Activated naive CD4-positive, alpha-beta T cell treated with anti-CD3 and anti-CD28 coated beads, Interleukin-2, amount 10 ng/mL, durations not matched to agents 7 days and 5 days (primary cell): ENCODE data around the gene EEF1A2.

Experiments used
- CTCF ChIA-PET: fragments of 350-600 bp; sonication (Branson Sonifier 250); formaldehyde crosslinking; loops from one replicate; lab custom pipeline; 2021; ENCODE audit warnings: antibody characterized with exemption; lab: Charles Lee
- DNase-seq: peaks from one replicate; pipeline ENCODE4 v3.0.0-alpha.2; 2020
- H3K27ac Mint-ChIP-seq: one replicate; pipeline ENCODE4 v1.8.0; 2021; ENCODE audit warnings: mild to moderate bottlenecking, moderate library complexity, mixed read lengths
- H3K27me3 Mint-ChIP-seq: one replicate; pipeline ENCODE4 v1.8.0; 2021; ENCODE audit warnings: mild to moderate bottlenecking, mixed read lengths
- H3K36me3 Mint-ChIP-seq: one replicate; pipeline ENCODE4 v1.8.0; 2021; ENCODE audit warnings: mixed read lengths
- H3K4me1 Mint-ChIP-seq: one replicate; pipeline ENCODE4 v1.8.0; 2021; ENCODE audit warnings: mixed read lengths
- H3K4me3 Mint-ChIP-seq: one replicate; pipeline ENCODE4 v1.8.0; 2021; ENCODE audit warnings: mild to moderate bottlenecking, moderate library complexity, mixed read lengths
- H3K9me3 Mint-ChIP-seq: one replicate; pipeline ENCODE4 v1.8.0; 2021; ENCODE audit warnings: mixed read lengths

The EEF1A2 gene

GRCh38 chr20:63532449-63532971 is 33.6 kb upstream of the EEF1A2 start:
- H3K4me1 Mint-ChIP-seq: peaks cover 17% of the 10 kb centered on the region
- H3K27ac Mint-ChIP-seq: no peak overlapping the region
- CTCF ChIA-PET: no interaction called here
- no peaks in the 10 kb centered on the region for H3K9me3 Mint-ChIP-seq
- H3K4me3 Mint-ChIP-seq: no peak overlapping the region
- peak; percentile 16 for DNase-seq
- no peaks in the 10 kb centered on the region for H3K36me3 Mint-ChIP-seq
- peaks cover 41% of the 10 kb centered on the region for H3K27me3 Mint-ChIP-seq

DNA sequence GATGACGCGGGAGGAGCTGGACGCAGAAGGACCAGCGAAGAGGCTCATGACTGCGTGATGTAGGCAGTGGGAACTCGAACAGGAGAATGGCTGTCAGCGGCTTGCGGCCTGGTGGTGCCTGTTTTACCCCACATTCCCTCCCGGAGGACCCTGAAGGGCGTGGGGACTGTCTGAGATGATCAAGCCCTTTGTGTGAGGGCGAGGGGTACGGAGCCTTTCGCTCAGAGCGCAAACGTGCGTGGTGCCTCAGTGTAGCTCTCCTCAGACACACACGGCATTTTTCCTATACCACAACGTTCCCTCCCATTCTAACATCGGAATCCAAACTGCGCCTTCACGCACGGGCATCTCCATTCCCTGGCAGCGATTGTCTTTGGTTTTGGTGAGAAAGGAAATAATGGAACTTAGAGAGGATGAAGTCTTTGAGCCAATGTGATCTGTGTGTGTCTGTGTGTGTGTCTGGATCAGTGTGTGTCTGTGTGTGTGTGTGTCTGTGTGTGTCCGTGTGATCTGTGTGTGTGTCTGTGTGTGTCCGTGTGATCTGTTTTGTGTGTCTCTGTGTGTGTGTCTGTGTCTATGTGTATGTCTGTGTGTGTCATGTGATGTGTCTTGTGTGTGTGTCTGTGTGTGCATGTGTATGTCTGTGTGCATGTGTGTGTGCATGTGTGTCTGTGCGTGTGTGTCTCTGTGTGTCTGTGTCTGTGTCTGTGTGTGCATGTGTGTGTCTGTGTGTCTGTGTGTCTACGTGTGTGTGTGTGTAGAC is 33.0 kb upstream of the EEF1A2 start:
- peak; percentile 19 for DNase-seq
- Mint-ChIP-seq H3K27me3 (peaks cover 45% of the 10 kb centered on the region), H3K36me3 (no peaks in the 10 kb centered on the region), H3K4me3 (no peak overlapping the region), H3K4me1 (peaks cover 11% of the 10 kb centered on the region), H3K27ac (no peak overlapping the region), H3K9me3 (no peaks in the 10 kb centered on the region)
- CTCF ChIA-PET: no interaction called here

- Mint-ChIP-seq H3K27me3 (peaks cover 37% of the 10 kb centered on the region), H3K4me1 (peaks cover 4% of the 10 kb centered on the region), H3K9me3 (no peaks in the 10 kb centered on the region), H3K27ac (no peak overlapping the region), H3K36me3 (no peaks in the 10 kb centered on the region), H3K4me3 (no peak overlapping the region)
- CTCF ChIA-PET: no interaction called here
- DNase-seq: peak; percentile 20
These were observed 31.9 kb upstream of the EEF1A2 start for GRCh38 chr20:63530788-63531160.

GRCh38 chr20:63529861-63530787 is 31.2 kb upstream of the EEF1A2 start:
- no peaks in the 10 kb centered on the region for H3K36me3 Mint-ChIP-seq
- H3K27me3 Mint-ChIP-seq: peaks cover 33% of the 10 kb centered on the region
- peak; percentile 18 for DNase-seq
- no peak overlapping the region for H3K27ac Mint-ChIP-seq
- CTCF ChIA-PET: interaction anchor here (1.6 kb wide), 1 partner anchor 8 kb away, joined by 6 read pairs; no protein-coding TSS in a partner anchor
- H3K9me3 Mint-ChIP-seq: no peaks in the 10 kb centered on the region
- no peak overlapping the region for H3K4me3 Mint-ChIP-seq
- peaks cover 4% of the 10 kb centered on the region for H3K4me1 Mint-ChIP-seq

DNA sequence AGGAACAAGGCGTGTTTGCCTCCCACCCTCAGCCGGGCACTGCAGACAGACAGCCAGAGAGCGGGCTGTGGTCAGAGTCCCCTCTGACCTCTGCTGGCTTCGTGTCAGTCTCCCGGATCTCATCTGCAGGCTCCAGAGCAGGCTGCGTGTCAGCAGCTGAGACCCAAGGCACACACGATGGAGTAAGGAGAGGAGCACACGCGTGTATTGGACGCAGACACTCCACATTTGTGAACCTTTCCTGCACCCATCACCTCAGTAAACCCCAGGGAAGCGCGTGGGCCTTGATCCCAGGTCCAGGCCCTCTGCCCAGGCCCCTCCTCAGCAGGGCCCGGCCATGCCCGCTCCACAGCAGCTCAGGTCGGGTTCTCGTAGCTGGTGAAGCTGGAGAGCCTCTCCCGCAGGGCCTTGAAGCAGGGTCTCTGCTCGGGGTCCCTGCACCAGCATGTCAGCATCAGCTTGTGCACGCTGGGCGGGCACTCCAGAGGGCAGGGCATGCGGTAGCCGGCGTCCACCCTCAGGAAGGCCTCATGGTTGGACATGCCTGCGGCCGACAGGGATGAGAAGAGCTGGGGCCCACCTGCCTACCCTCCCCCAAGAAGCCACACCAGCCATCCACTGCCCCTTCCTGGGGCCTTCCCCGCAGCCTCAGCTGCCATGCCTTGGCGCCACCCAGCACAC is 30.4 kb upstream of the EEF1A2 start:
- H3K4me1 Mint-ChIP-seq: peaks cover 6% of the 10 kb centered on the region
- no peak overlapping the region for H3K4me3 Mint-ChIP-seq
- peak; percentile 20 for DNase-seq
- no peaks in the 10 kb centered on the region for H3K9me3 Mint-ChIP-seq
- H3K36me3 Mint-ChIP-seq: peaks cover 4% of the 10 kb centered on the region
- CTCF ChIA-PET: interaction anchor here (1.6 kb wide), 1 partner anchor 9 kb away, joined by 6 read pairs; no protein-coding TSS in a partner anchor
- peaks cover 29% of the 10 kb centered on the region for H3K27me3 Mint-ChIP-seq
- H3K27ac Mint-ChIP-seq: peak overlapping the region; percentile 52

- DNase-seq: peak; percentile 8
- CTCF ChIA-PET: interaction anchor here (1.3 kb wide), 1 partner anchor 10 kb away, joined by 4 read pairs; the partner anchor contains the start of gene PTK6
- Mint-ChIP-seq H3K27ac (no peak overlapping the region), H3K27me3 (peaks cover 26% of the 10 kb centered on the region), H3K4me3 (no peak overlapping the region), H3K4me1 (peaks cover 15% of the 10 kb centered on the region), H3K36me3 (peaks cover 21% of the 10 kb centered on the region), H3K9me3 (peaks cover 6% of the 10 kb centered on the region)
These were observed 28.3 kb upstream of the EEF1A2 start for GRCh38 chr20:63527184-63527583.

DNA sequence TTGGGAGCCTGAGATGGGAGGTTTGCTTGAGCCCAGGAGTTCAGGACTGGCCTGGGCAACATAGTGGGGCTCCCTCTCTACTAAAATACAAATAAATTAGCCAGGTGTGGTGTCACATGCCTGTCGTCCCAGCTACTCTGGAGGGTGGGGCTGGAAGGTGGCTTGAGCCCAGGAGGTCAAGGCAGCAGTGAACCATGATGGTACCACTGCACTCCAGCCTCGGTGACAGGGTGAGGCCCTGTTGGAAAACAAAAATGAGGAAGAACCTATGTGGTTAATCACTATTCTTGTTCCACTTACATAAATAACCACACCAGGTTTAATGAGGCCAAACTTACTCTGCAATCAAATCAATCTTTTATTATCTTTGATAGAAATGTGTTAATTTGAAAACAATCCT is 27.1 kb upstream of the EEF1A2 start:
- CTCF ChIA-PET: no interaction called here
- Mint-ChIP-seq H3K4me1 (peaks cover 18% of the 10 kb centered on the region), H3K27ac (no peak overlapping the region), H3K36me3 (peaks cover 25% of the 10 kb centered on the region), H3K9me3 (peaks cover 6% of the 10 kb centered on the region), H3K4me3 (no peak overlapping the region), H3K27me3 (peaks cover 22% of the 10 kb centered on the region)
- DNase-seq: peak; percentile 12

- Mint-ChIP-seq H3K9me3 (peaks cover 6% of the 10 kb centered on the region), H3K4me1 (peaks cover 18% of the 10 kb centered on the region), H3K36me3 (peaks cover 25% of the 10 kb centered on the region), H3K27me3 (peaks cover 22% of the 10 kb centered on the region), H3K4me3 (no peak overlapping the region), H3K27ac (no peak overlapping the region)
- no peak for DNase-seq
- CTCF ChIA-PET: no interaction called here
These were observed 26.3 kb upstream of the EEF1A2 start for GRCh38 chr20:63525185-63525584.

GRCh38 chr20:63522981-63523611 is 24.2 kb upstream of the EEF1A2 start:
- Mint-ChIP-seq H3K4me3 (peak overlapping the region; percentile 15), H3K4me1 (peaks cover 23% of the 10 kb centered on the region), H3K27me3 (peaks cover 25% of the 10 kb centered on the region), H3K9me3 (peaks cover 6% of the 10 kb centered on the region), H3K36me3 (peaks cover 25% of the 10 kb centered on the region), H3K27ac (peak overlapping the region; percentile 7)
- DNase-seq: peak; percentile 19
- CTCF ChIA-PET: interaction anchor here (1.3 kb wide), 1 partner anchor 14 kb away, joined by 3 read pairs; no protein-coding TSS in a partner anchor

DNA sequence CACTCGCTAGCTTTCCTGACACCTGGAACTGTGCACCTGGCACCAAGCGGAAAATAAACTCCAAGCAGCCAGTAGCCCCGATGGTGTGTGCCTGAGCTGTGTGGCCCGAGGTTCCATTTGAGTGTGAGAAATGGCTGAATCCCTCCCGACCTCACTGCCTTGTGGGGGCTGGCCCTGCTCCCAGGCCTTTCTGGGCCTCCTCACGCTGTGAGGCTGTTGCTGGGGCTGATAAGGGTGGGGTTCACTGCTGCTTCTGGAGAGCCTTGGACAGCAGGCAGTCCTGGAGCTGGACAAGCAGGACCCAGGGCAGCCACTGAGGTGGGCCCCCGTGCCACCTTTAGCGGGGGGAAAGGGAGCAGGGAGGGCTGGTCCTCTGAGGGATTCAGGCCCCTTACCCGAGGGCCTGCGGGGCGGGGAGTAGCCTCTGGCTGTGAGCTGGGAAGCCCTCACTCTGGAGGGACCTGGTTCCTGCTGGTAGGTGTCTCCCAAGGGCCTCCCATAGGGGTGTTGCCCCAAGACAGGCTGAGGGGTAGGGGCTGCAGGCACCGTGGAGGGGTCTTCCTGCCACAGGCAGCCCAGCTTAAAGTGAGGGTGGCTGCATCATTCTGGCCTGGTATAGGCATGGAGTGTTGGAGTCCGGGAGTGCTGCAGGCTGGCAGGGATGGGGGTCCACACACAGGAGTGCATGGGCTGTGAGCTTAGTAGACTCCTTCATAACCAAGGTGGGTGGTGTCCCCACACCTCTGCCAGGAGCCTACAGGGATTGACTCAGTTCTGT is 23.4 kb upstream of the EEF1A2 start:
- H3K27ac Mint-ChIP-seq: peak overlapping the region; percentile 68

GRCh38 chr20:63521602-63522001 is 22.7 kb upstream of the EEF1A2 start:
- Mint-ChIP-seq H3K27ac (peak overlapping the region; percentile 82), H3K36me3 (peaks cover 25% of the 10 kb centered on the region), H3K4me1 (peaks cover 22% of the 10 kb centered on the region), H3K9me3 (peaks cover 6% of the 10 kb centered on the region), H3K27me3 (peaks cover 33% of the 10 kb centered on the region), H3K4me3 (peak overlapping the region; percentile 79)
- CTCF ChIA-PET: interaction anchor here (1.6 kb wide), 1 partner anchor 25 kb away, joined by 5 read pairs; no protein-coding TSS in a partner anchor
- peak; percentile 19 for DNase-seq

More for the DNA sequence above, 23.4 kb upstream of the EEF1A2 start:
- Mint-ChIP-seq H3K4me3 (peak overlapping the region; percentile 56), H3K9me3 (peaks cover 6% of the 10 kb centered on the region), H3K27me3 (peaks cover 32% of the 10 kb centered on the region), H3K36me3 (peaks cover 25% of the 10 kb centered on the region), H3K4me1 (peaks cover 22% of the 10 kb centered on the region)
- CTCF ChIA-PET: interaction anchor here (1.3 to 1.6 kb wide), 2 partner anchors 15 to 26 kb away, joined by 3 to 5 read pairs; no protein-coding TSS in a partner anchor
- peak; percentile 20 for DNase-seq

GRCh38 chr20:63520934-63521601 is 22.2 kb upstream of the EEF1A2 start:
- peaks cover 25% of the 10 kb centered on the region for H3K36me3 Mint-ChIP-seq
- H3K9me3 Mint-ChIP-seq: peaks cover 6% of the 10 kb centered on the region
- H3K4me1 Mint-ChIP-seq: peaks cover 22% of the 10 kb centered on the region
- peak overlapping the region; percentile 82 for H3K27ac Mint-ChIP-seq
- peak overlapping the region; percentile 79 for H3K4me3 Mint-ChIP-seq
- peaks cover 33% of the 10 kb centered on the region for H3K27me3 Mint-ChIP-seq
- peak; percentile 82 for DNase-seq
- CTCF ChIA-PET: interaction anchor here (0.6 to 1.6 kb wide), 3 partner anchors 17 to 79 kb away, joined by 3 to 5 read pairs (median 3); no protein-coding TSS in a partner anchor
